ENCODE data around the gene DLX1.

Gene DLX1

GRCh38 chr2:172107690-172108586, 22.6 kb downstream of the DLX1 start:
- Histone ChIP-seq H3K9me3 (ENCODE audit: control insufficient read depth, insufficient read depth, low read length) (no peaks in the 10 kb centered on the region), H3K4me1 (ENCODE audit: control insufficient read depth, low read length) (peaks cover 13% of the 10 kb centered on the region), H3K27me3 (ENCODE audit: control insufficient read depth, low read length) (peaks cover 17% of the 10 kb centered on the region), H3K4me3 (ENCODE audit: low read length) (no peak overlapping the region), H3K9me2 (replicated peaks; ENCODE audit: control insufficient read depth, low read length) (no peaks in the 10 kb centered on the region), H4K20me1 (ENCODE audit: control insufficient read depth, insufficient read depth, low read depth, low read length) (no peaks in the 10 kb centered on the region), H3K4me2 (ENCODE audit: low read length) (no peak overlapping the region), H3K36me3 (ENCODE audit: control insufficient read depth, low read length) (no peaks in the 10 kb centered on the region), H3K27ac (ENCODE audit: low read depth, low read length) (no peak overlapping the region), H3F3A (ENCODE audit: control insufficient read depth, insufficient read depth) (no peaks in the 10 kb centered on the region), H3K79me2 (ENCODE audit: control insufficient read depth, low read length) (no peaks in the 10 kb centered on the region)
- TF ChIP-seq EZH2phosphoT487 (IDR thresholded peaks at IDR 0.05; ENCODE audit: borderline replicate concordance, low read length), result no peak
- no peak for TF ChIP-seq CTCF (IDR thresholded peaks at IDR 0.05; ENCODE audit: low read depth, low read length, poor library complexity, severe bottlenecking)

DNA sequence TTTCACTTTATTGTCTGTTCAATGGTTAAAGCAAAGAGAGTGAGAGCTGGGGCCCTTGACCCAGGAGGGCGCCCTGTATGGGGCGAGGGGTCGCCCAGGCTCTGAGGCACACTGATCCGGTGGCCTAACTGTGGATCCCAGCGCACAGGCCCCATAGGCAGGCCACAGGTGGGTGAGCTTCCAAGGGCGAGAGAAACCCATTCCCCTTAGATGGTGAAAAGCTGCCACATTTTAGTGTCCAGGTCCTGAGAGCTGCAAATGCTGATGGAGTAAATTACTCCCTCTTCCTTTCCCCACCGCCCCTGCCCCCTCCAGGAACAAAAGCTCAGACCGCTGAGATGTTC, 23.3 kb downstream of the DLX1 start:
- H3K27me3 ChIP-seq (ENCODE audit: control insufficient read depth, low read length), result peaks cover 17% of the 10 kb centered on the region
- no peaks in the 10 kb centered on the region for H3K9me3 ChIP-seq (ENCODE audit: control insufficient read depth, insufficient read depth, low read length)
- H4K20me1 ChIP-seq (ENCODE audit: control insufficient read depth, insufficient read depth, low read depth, low read length), result no peaks in the 10 kb centered on the region
- H3K4me1 ChIP-seq (ENCODE audit: control insufficient read depth, low read length), result peaks cover 7% of the 10 kb centered on the region
- no peak overlapping the region for H3K4me2 ChIP-seq (ENCODE audit: low read length)
- TF ChIP-seq EZH2phosphoT487 (IDR thresholded peaks at IDR 0.05; ENCODE audit: borderline replicate concordance, low read length) (no peak), CTCF (IDR thresholded peaks at IDR 0.05; ENCODE audit: low read depth, low read length, poor library complexity, severe bottlenecking) (no peak)
- no peaks in the 10 kb centered on the region for H3K36me3 ChIP-seq (ENCODE audit: control insufficient read depth, low read length)
- no peaks in the 10 kb centered on the region for H3K79me2 ChIP-seq (ENCODE audit: control insufficient read depth, low read length)
- no peaks in the 10 kb centered on the region for H3K9me2 ChIP-seq (replicated peaks; ENCODE audit: control insufficient read depth, low read length)
- H3F3A ChIP-seq (ENCODE audit: control insufficient read depth, insufficient read depth), result no peaks in the 10 kb centered on the region
- H3K4me3 ChIP-seq (ENCODE audit: low read length), result no peak overlapping the region
- H3K27ac ChIP-seq (ENCODE audit: low read depth, low read length), result no peak overlapping the region

GRCh38 chr2:172109256-172109987, 24.1 kb downstream of the DLX1 start:
- Histone ChIP-seq H3K27me3 (ENCODE audit: control insufficient read depth, low read length) (peaks cover 17% of the 10 kb centered on the region), H3K4me3 (ENCODE audit: low read length) (no peak overlapping the region)

More at GRCh38 chr2:172109256-172109987, 24.1 kb downstream of the DLX1 start:
- Histone ChIP-seq H3K4me2 (ENCODE audit: low read length) (no peak overlapping the region), H3K36me3 (ENCODE audit: control insufficient read depth, low read length) (no peaks in the 10 kb centered on the region), H3F3A (ENCODE audit: control insufficient read depth, insufficient read depth) (no peaks in the 10 kb centered on the region), H4K20me1 (ENCODE audit: control insufficient read depth, insufficient read depth, low read depth, low read length) (no peaks in the 10 kb centered on the region), H3K9me3 (ENCODE audit: control insufficient read depth, insufficient read depth, low read length) (no peaks in the 10 kb centered on the region), H3K4me1 (ENCODE audit: control insufficient read depth, low read length) (no peaks in the 10 kb centered on the region), H3K9me2 (replicated peaks; ENCODE audit: control insufficient read depth, low read length) (no peaks in the 10 kb centered on the region), H3K79me2 (ENCODE audit: control insufficient read depth, low read length) (no peaks in the 10 kb centered on the region), H3K27ac (ENCODE audit: low read depth, low read length) (no peak overlapping the region)
- TF ChIP-seq CTCF (IDR thresholded peaks at IDR 0.05; ENCODE audit: low read depth, low read length, poor library complexity, severe bottlenecking) (no peak), EZH2phosphoT487 (IDR thresholded peaks at IDR 0.05; ENCODE audit: borderline replicate concordance, low read length) (no peak)

Measured in DOHH2 (cell line).